Measurements from ENCODE around the gene RUFY4. TPM values are rescaled to one million over a fixed set of nuclear protein-coding genes. Genes with fewer than 3 reads are reported as not detected.

Gene RUFY4
- total and polyA plus RNA-seq, 2 donors (not counting 3 experiments of a cell fraction or from before 2014, with no cell fraction given): not detected

DNA sequence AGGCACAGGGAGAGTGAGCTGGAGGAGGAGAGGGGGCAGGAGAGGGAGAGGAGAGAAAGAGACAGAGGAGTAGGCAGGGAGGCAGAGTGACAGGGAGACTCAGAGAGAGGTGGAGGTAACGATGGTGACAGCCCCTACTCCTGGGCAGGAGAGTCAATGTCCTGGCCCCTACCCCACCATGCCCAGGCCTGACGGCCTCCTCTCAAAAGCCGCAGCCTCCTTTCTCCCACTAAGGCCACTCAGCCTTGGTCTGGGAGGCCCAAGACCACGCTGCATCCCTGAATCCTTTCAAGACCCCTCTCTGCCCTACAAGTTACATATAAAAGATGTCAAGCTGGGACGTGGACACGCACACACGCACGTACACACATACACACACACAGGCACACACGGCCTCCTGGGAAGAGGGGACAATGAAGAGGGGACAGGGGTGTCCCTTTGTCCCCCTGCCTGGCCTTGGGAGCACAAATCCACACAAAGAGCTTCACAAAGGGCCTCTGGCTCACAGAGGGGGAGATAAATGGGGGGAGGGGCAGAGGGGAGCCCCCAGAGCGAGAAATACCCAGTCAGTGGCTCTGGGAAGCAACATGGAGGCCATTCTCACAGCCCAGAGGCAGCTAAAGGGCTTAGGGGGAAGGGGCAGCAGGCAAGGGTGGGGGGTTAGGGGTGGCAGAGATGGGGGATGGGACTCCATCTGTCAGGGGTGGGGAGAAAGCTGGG lies 46.8 kb upstream of the RUFY4 start:
- no peak overlapping the region for H3K9ac ChIP-seq (replicated peaks; ENCODE audit: extremely low read depth, insufficient read depth, low read length)
- intact Hi-C loops (cut with micrococcal nuclease): no loop called here
- H3K4me2 ChIP-seq (ENCODE audit: insufficient read depth, low read length): no peak overlapping the region
- no peaks in the 10 kb centered on the region for H4K20me1 ChIP-seq (replicated peaks; ENCODE audit: control insufficient read depth, extremely low read depth, insufficient read depth, low read length)
- H2AFZ ChIP-seq (ENCODE audit: low read depth, low read length): no peak overlapping the region
- dilution Hi-C loops (cut with MboI; ENCODE audit: extremely low pct_ligation_motif_present, low sequenced_read_pairs): no loop called here
- H3K79me2 ChIP-seq (ENCODE audit: control insufficient read depth, insufficient read depth, low read length): no peaks in the 10 kb centered on the region
- POLR2A ChIA-PET: no interaction called here
- H3K4me3 ChIP-seq (replicated peaks in 1 of 3; ENCODE audit: insufficient read depth in 1 of 3, low read depth in 1 of 3, low read length in 3 of 3): no peak overlapping the region
- FAIRE-seq (no peak), DNase-seq (ENCODE audit: low read depth, low spot score) (no peak)
- CTCF ChIA-PET: interaction anchor here (1.3 to 1.4 kb wide), 2 partner anchors 14 to 236 kb away, joined by 4 to 6 read pairs; no protein-coding TSS in a partner anchor
- H3K4me1 ChIP-seq (ENCODE audit: control insufficient read depth, extremely low read depth, insufficient read depth, low read length): no peaks in the 10 kb centered on the region
- H3K27ac ChIP-seq (ENCODE audit: insufficient read depth, low read depth, low read length): no peak overlapping the region
- no peaks in the 10 kb centered on the region for H3K9me1 ChIP-seq (replicated peaks; ENCODE audit: control insufficient read depth, extremely low read depth, insufficient read depth, low read length)
- no peaks in the 10 kb centered on the region for H3K36me3 ChIP-seq (ENCODE audit: control insufficient read depth in 2 of 2, extremely low read depth in 1 of 2, insufficient read depth in 2 of 2, low read length in 2 of 2)
- H3K27me3 ChIP-seq (ENCODE audit: control insufficient read depth in 2 of 2, insufficient read depth in 2 of 2, low read length in 2 of 2): no peaks in the 10 kb centered on the region
- TF ChIP-seq POLR2AphosphoS5 (IDR thresholded peaks at IDR 0.05; ENCODE audit: insufficient read depth, low read depth, low read length) (no peak), MYC (IDR thresholded peaks at IDR 0.05; ENCODE audit: low read depth, low read length) (no peak), POLR2A (IDR thresholded peaks at IDR 0.05; ENCODE audit: low read depth, low read length) (no peak), JUN (IDR thresholded peaks at IDR 0.05; ENCODE audit: borderline replicate concordance, insufficient read depth, insufficient read length, low read depth) (no peak), GATA2 (IDR thresholded peaks at IDR 0.05; ENCODE audit: insufficient read depth, insufficient read length, low read depth, low read length) (no peak)
- TF ChIP-seq, protein P1, sequence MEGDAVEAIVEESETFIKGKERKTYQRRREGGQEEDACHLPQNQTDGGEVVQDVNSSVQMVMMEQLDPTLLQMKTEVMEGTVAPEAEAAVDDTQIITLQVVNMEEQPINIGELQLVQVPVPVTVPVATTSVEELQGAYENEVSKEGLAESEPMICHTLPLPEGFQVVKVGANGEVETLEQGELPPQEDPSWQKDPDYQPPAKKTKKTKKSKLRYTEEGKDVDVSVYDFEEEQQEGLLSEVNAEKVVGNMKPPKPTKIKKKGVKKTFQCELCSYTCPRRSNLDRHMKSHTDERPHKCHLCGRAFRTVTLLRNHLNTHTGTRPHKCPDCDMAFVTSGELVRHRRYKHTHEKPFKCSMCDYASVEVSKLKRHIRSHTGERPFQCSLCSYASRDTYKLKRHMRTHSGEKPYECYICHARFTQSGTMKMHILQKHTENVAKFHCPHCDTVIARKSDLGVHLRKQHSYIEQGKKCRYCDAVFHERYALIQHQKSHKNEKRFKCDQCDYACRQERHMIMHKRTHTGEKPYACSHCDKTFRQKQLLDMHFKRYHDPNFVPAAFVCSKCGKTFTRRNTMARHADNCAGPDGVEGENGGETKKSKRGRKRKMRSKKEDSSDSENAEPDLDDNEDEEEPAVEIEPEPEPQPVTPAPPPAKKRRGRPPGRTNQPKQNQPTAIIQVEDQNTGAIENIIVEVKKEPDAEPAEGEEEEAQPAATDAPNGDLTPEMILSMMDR (IDR thresholded peaks at IDR 0.05; ENCODE audit: extremely low read depth in 1 of 2, insufficient read depth in 1 of 2, low read depth in 1 of 2, low read length in 2 of 2): no peak
- TF ChIP-seq, protein P2, sequence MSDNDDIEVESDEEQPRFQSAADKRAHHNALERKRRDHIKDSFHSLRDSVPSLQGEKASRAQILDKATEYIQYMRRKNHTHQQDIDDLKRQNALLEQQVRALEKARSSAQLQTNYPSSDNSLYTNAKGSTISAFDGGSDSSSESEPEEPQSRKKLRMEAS (IDR thresholded peaks at IDR 0.05; ENCODE audit: insufficient read depth, insufficient read length): no peak
- BruUV-seq (replicated peaks): no TSS peak
- no peaks in the 10 kb centered on the region for H3K9me3 ChIP-seq (replicated peaks; ENCODE audit: control insufficient read depth, insufficient read depth, low read length)

Data from endothelial cell of umbilical vein (primary cell).